Epithelial cell of proximal tubule (primary cell): ENCODE measurements around the gene MYO7B. TPM values are rescaled to one million over a fixed set of nuclear protein-coding genes. Genes with fewer than 3 reads are reported as not detected.
"Not testable (repeated sequence)": the region's sequence is repeated elsewhere in the genome, so short reads cannot be mapped to it uniquely, and the experiment has no call there.

Experiments
- DNase-seq: peaks from one replicate; pipeline ENCODE4 v3.0.0-alpha.2; 2011; ENCODE audit warnings: low read depth
- H3K4me3 ChIP-seq: 2 replicates; pipeline ENCODE4 v1.5.1; 2011; ENCODE audit warnings: low read depth, mild to moderate bottlenecking, low read length
- total RNA-seq: library from RNA; depleted of rRNA; stranded (reverse); fragments of >200 nt; gene quantifications from 2 replicates; pipeline ENCODE4 v1.2.3, GENCODE V29; 2015
- TF ChIP-seq, protein P1 (sequence below): conservative IDR thresholded peaks from 2 replicates; pipeline ENCODE4 v1.5.1; 2012; ENCODE audit warnings: low read depth, mild to moderate bottlenecking, low read length

The MYO7B gene
- total RNA-seq, 1 donor from 2014 or later: not detected

DNA sequence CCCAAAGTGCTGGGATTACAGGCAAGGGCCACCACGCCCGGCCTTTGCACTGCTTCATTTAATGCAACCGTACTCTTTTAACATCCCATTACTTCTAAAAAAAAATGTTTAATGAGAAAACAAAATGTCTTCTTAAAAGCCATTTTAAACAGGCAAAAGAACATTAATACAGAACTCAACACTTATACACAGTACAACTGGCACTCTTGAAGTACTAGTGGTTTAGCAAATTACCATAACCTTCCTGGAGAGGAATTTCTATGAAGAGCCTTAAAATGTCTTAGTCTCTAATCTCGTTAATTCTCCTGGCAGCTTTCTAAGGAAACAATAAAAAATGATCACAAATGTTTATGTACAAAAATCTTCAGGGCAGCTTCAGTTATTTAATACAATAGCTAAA is 15.1 kb upstream of the MYO7B start:
- H3K4me3 ChIP-seq: no peak overlapping the region
- TF ChIP-seq, protein P1, sequence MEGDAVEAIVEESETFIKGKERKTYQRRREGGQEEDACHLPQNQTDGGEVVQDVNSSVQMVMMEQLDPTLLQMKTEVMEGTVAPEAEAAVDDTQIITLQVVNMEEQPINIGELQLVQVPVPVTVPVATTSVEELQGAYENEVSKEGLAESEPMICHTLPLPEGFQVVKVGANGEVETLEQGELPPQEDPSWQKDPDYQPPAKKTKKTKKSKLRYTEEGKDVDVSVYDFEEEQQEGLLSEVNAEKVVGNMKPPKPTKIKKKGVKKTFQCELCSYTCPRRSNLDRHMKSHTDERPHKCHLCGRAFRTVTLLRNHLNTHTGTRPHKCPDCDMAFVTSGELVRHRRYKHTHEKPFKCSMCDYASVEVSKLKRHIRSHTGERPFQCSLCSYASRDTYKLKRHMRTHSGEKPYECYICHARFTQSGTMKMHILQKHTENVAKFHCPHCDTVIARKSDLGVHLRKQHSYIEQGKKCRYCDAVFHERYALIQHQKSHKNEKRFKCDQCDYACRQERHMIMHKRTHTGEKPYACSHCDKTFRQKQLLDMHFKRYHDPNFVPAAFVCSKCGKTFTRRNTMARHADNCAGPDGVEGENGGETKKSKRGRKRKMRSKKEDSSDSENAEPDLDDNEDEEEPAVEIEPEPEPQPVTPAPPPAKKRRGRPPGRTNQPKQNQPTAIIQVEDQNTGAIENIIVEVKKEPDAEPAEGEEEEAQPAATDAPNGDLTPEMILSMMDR: no peak
- no peak for DNase-seq

DNA sequence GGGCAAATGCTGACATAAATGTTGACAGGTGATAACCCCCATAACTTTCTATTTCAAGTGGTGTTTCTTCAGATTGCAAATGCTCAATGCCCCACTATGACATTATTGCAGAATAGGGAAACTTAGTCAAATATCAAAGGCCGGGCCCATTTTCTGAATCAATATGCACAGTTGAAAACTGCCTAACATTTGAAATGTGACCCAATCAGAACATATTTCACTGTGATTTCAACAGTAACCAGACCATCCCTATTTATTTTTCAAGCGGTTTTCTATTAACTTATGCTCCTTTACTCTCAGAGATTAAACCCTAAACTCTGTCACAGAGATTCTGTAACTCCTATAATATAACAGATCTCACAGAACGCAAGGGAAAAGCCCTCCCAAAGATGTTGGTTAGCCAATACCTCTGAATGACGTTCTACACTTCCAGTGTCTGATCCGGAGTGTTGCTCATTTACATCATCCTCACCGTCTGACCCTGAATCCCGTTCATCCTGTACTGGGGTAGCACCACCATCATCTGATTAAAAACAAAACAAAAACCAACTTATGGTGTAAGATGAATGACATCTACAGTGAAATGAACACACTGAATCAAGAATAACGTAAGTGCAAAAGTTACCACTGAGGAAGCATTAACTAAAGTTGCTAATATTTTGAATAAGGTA is 12.1 kb upstream of the MYO7B start:
- H3K4me3 ChIP-seq: no peak overlapping the region
- DNase-seq: no peak
- TF ChIP-seq, protein P1: no peak

DNA sequence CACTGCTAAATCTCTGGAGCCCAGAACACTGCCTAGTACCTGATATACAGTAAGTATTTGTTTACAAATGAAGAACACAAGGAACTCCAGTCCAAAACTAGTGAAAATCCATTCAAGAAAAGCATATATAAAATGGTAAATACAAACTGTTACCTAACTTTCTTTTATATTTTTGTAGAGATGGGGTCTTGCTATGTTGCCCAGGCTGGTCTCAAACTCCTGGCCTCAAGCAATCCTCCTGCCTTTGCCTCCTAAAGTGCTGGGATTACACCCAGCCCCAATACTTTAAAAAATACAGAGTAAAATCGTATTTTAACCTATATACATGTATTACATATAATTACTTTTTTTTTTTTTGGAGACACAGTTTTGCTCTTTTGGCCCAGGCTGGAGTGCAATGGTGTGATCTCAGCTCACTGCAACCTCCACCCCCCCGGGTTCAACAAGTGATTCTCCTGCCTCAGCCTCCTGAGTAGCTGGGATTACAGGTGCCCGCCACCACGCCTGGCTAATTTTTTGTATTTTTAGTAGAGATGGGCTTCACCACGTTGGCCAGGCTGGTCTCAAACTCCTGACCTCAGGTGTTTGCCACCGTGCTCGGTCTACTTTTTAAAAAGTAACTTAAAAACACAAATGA is 11.2 kb upstream of the MYO7B start:
- H3K4me3 ChIP-seq, DNase-seq: not testable (repeated sequence)

DNA sequence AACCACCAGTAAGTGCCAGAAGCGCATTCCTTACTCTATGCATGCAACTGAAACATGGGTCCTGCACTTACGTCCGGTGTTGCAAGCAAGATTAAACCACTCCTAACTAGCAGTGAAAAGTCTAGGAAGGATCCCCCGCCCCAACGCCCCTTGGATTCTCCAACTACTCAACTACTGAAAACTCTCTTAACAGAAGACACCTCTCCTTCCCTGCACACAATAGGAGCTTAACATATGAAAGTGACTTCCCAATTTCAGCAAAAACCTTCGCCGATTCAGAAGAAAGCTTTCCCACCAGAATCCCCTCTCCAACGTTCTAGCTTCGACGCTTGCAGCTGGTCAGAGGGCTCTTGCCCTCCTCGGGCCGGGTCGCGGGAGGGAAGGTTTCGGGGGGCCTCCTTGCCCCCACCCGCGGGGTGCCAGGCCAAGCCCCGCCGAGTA is 9.8 kb upstream of the MYO7B start:
- peak overlapping the region; percentile 85 for H3K4me3 ChIP-seq
- TF ChIP-seq, protein P1: no peak
- DNase-seq: peak; percentile 22

DNA sequence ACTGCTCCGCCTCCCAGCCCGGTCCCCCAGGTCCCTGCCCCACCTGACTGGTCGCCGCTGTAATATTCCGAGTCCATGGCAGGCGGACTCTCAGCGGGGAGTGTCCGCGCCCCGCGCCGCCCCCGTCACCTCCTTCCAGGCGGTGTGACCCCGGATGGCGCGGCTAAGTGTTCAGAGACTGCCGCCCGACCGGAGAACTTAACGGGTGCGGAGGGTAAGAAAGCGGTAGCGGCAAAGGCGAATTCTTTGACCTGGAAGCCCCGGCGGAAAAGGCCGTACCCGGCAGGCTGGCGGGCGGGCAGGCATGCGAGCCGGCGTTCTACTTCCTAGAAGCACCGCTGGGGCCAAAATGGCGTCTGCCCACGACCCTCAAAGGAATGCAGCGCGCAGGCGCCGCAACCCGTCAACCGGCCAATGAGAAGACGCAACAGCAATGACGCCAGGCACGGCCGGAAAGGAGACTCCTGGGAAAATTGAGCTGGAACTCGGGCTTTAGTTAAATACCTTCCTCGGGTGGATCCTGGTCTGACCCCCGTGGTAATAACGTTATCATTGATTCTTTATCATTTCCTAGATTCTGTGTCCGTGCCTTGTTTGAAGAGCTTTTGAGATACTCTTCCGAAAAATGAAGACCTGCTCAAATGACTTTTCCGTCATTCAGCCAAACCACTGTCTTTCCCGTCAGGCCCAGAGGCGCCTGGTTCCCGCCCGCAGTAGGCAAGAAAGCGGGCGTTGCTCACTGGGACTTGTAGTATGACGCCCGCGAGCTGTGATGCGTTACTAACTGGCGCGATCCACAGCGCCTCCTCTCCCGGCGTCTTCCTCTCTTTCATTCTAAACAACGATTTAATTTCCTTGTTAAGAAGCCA is 9.1 kb upstream of the MYO7B start, which contains the start of gene IWS1:
IWS1 (minus strand) TSS at position 358 of the 869 bp plus-strand sequence; CDS start at position 77, 281 bp downstream.
- TF ChIP-seq, protein P1: peak; percentile 6
- DNase-seq: peak; percentile 81
- peak within 1 kb of the TSS; percentile 85 for H3K4me3 ChIP-seq

DNA sequence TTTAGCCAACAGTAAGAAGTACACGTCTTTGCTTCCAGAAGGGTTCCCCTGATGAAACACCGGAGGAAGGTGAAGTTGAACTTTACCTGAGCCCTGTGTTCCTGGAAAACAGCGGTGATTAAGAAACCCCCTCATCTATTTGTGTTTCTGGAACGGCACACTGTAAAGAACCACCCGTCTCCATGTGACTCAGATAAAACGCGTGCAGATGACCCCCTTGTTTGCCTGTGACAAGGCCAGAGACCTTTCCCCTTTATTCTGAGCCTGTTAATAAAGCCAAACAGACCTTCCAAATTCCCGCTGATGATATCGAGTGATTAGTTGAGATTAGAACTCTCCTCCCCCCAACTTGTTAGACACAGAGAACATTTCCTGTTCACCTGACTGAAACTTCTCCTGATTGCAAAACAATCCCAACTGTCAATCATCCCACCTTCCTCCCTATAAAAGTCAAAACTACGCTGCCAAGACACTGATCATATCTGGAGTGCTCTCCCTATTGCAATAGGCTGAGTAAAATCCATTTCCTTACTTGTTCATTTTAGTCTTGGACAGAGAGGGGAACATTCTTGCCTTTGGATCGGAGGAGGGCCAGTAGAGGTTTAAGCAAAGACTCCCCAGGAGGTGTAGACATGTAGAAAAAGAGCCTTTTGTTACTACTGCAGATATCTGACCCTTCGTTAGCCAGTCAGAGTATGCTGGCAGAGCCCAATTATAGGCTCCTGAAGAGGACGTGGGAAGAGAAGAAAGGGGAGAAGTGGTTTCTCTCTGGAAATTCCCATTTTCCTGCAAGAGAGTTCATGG is 8.3 kb upstream of the MYO7B start:
- no peak for DNase-seq
- TF ChIP-seq, protein P1: no peak

DNA sequence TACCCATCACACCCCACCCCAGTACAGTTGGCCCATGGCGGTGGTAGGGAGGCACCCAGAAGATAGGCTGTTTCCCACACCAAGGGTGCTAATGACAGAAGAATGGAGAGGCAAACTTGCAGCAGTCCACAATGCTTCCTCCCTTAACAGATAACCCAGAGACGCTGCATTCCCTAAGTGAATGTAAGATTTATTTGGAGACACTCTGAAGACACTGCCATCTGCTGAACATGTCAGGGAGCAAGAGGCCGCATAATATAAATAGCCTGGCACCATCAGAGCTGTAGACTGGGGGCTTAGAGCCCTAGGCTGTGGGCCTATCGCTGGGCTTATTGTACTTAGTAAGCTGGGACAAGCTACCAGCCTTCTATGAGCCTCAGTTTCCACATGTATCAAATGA is 7.0 kb upstream of the MYO7B start:
- TF ChIP-seq, protein P1: no peak
- H3K4me3 ChIP-seq: no peak overlapping the region
- DNase-seq: no peak

More for the DNA sequence above, 8.3 kb upstream of the MYO7B start:
- H3K4me3 ChIP-seq: peak overlapping the region; percentile 85

DNA sequence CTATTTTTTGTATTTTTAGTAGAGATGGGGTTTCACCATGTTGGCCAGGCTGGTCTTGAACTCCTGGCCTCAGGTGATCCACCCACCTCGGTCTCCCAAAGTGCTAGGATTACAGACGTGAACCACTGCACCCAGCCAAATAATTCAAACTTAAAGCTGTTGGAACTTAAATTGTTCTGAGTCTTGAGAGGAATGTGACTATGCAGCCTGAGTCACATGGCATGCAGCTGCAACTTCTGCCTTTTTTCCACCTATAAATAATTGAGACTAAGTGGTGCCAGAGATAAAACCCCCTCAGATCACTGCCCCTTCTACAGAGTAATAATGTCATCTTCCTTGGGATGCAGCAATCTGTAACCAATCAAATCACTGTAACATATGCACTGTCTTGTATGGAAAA is 6.1 kb upstream of the MYO7B start:
- not testable (repeated sequence) for DNase-seq, H3K4me3 ChIP-seq
